K562 (cell line): Measurements from ENCODE around the gene OR6B2. TPM values are rescaled to one million over a fixed set of nuclear protein-coding genes. Genes with fewer than 3 reads are reported as not detected.

Experiments used
- ATAC-seq: fragments of 200-7000 bp; cut with Tn5 transposase; 3 replicates; pipeline ENCODE4 v1.9.1; 2020; ENCODE audit warnings: moderate library complexity
- BruUV-seq: library from RNA; stranded (reverse); fragments of 400-500 nt; replicated peaks from 2 replicates; lab custom pipeline; 2021; lab: Mats Ljungman, UMichigan
- CTCF ChIA-PET: fragments of 300-600 bp; formaldehyde crosslinking; extraction: SDS; loops from one replicate; lab custom pipeline; 2021; ENCODE audit warnings: low intra/inter-chr PET ratio; lab: Yijun Ruan, JAX
- POLR2A ChIA-PET: fragments of 300-600, 350-650 bp; sonication (Branson Sonifier 250); formaldehyde crosslinking; extraction: SDS; loops from one replicate; lab custom pipeline; 2021; ENCODE audit warnings: antibody characterized with exemption, inconsistent platforms; lab: Yijun Ruan, JAX
- DNase-seq, 4 experiments: peaks; one replicate each; pipeline versions ENCODE4 v3.0.0 to v3.0.0-alpha.2; 2011 to 2018; ENCODE audit warnings: low spot score in 3 of 4, mixed read lengths in 3 of 4; ENCODE audit errors: extremely low read depth in 1 of 4
- FAIRE-seq: peaks from 2 replicates; lab custom pipeline; 2011; peaks lifted over from hg19 to GRCh38; lab: Jason Lieb, UNC
- H2AFZ ChIP-seq: 2 replicates; pipeline ENCODE4 v1.6.0; 2011; ENCODE audit warnings: low read depth, low read length, control low read depth, inconsistent platforms
- H3K27ac ChIP-seq: fragments of 200-600 bp; 3 replicates; pipeline ENCODE4 v1.8.0; 2011; ENCODE audit warnings: low read depth, mild to moderate bottlenecking, control low read depth, inconsistent platforms, low read length, moderate library complexity, mixed read lengths; ENCODE audit errors: extremely low read depth
- H3K27me3 ChIP-seq, 2 experiments: fragments of 300-600 bp in 1 of 2; 2 replicates in 1 of 2; 3 replicates in 1 of 2; pipeline versions ENCODE4 v1.6.0 to v1.8.0; 2011; ENCODE audit warnings: inconsistent platforms in 2 of 2, low read length in 2 of 2, mild to moderate bottlenecking in 1 of 2, mixed read lengths in 1 of 2, moderate library complexity in 1 of 2; ENCODE audit not compliant: control insufficient read depth in 2 of 2, insufficient read depth in 2 of 2
- H3K36me3 ChIP-seq: fragments of 300-600 bp; 3 replicates; pipeline ENCODE4 v1.8.0; 2011; ENCODE audit warnings: mild to moderate bottlenecking, low read length, inconsistent platforms; ENCODE audit not compliant: control insufficient read depth, insufficient read depth
- H3K4me1 ChIP-seq, 2 experiments: fragments of 200-600 bp in 1 of 2; replicated peaks in 1 of 2; 2 replicates in 1 of 2; 3 replicates in 1 of 2; pipeline versions ENCODE4 v1.5.1 to v1.8.0; 2011; ENCODE audit warnings: inconsistent platforms in 2 of 2, low read length in 2 of 2, mild to moderate bottlenecking in 1 of 2, mixed read lengths in 1 of 2, moderate library complexity in 1 of 2; ENCODE audit not compliant: control insufficient read depth in 2 of 2, insufficient read depth in 2 of 2
- H3K4me2 ChIP-seq: 2 replicates; pipeline ENCODE4 v1.6.1; 2011; ENCODE audit warnings: low read length, control low read depth, inconsistent platforms, mixed read lengths; ENCODE audit not compliant: insufficient read depth
- H3K4me3 ChIP-seq: fragments of 200-600 bp; sonication (generic), shearing (Covaris generic); 2 replicates; pipeline ENCODE4 v1.5.1; 2016; ENCODE audit warnings: control low read depth, inconsistent platforms
- H3K79me2 ChIP-seq: fragments of 200-600 bp; 3 replicates; pipeline ENCODE4 v1.8.0; 2011; ENCODE audit warnings: low read length, inconsistent platforms; ENCODE audit not compliant: control insufficient read depth, insufficient read depth
- H3K9ac ChIP-seq, 2 experiments: 2 replicates each; pipeline versions ENCODE4 v1.6.0 to v1.6.1; 2011; ENCODE audit warnings: low read depth in 2 of 2, low read length in 2 of 2, control low read depth in 1 of 2, inconsistent platforms in 1 of 2, mild to moderate bottlenecking in 1 of 2, mixed read lengths in 1 of 2; ENCODE audit not compliant: insufficient read depth in 1 of 2
- H3K9me1 ChIP-seq: one replicate; pipeline ENCODE4 v1.6.0; 2011; ENCODE audit warnings: inconsistent platforms, mild to moderate bottlenecking, low read length, moderate library complexity; ENCODE audit not compliant: control insufficient read depth, insufficient read depth
- H3K9me3 ChIP-seq: replicated peaks from 2 replicates; pipeline ENCODE4 v1.5.1; 2011; ENCODE audit warnings: low read depth, low read length, inconsistent platforms; ENCODE audit not compliant: control insufficient read depth, insufficient read depth
- H4K20me1 ChIP-seq: replicated peaks from 2 replicates; pipeline ENCODE4 v1.6.1; 2011; ENCODE audit warnings: low read length, inconsistent platforms, mixed read lengths; ENCODE audit not compliant: control insufficient read depth, insufficient read depth
- ARID3A ChIP-seq: IDR thresholded peaks from 2 replicates; pipeline ENCODE4 v1.6.1; 2012; ENCODE audit warnings: low read depth, low read length, improper control_type of control experiment, borderline replicate concordance
- ATF2 ChIP-seq: sonication (generic); formaldehyde crosslinking; IDR thresholded peaks from 2 replicates; pipeline ENCODE4 v1.8.1; 2022; ENCODE audit warnings: missing genetic modification reagents
- CEBPZ ChIP-seq: fragments of 150-350 bp; IDR thresholded peaks from 2 replicates; pipeline ENCODE4 v1.6.1; 2014; ENCODE audit warnings: low read depth, mild to moderate bottlenecking, low read length, borderline replicate concordance
- NFIC ChIP-seq: fragments of 450-650 bp; IDR thresholded peaks from 2 replicates; pipeline ENCODE4 v1.6.1; 2017; ENCODE audit warnings: mild to moderate bottlenecking, inconsistent platforms
- STAT5B ChIP-seq: fragments of 250-450 bp; sonication (Bioruptor Pico); IDR thresholded peaks from 2 replicates; pipeline ENCODE4 v1.8.0; 2021; ENCODE audit warnings: mild to moderate bottlenecking, inconsistent platforms
- ZNF316 ChIP-seq: fragments of 450-650 bp; IDR thresholded peaks from 2 replicates; pipeline ENCODE4 v1.6.1; 2016
- ZNF655 ChIP-seq: fragments of 250-450 bp; sonication (Bioruptor Pico); IDR thresholded peaks from 2 replicates; pipeline ENCODE4 v1.5.0; 2021
- ZNF699 ChIP-seq: fragments of 250-450 bp; sonication (Bioruptor Pico); IDR thresholded peaks from 2 replicates; pipeline ENCODE4 v1.8.0; 2021; ENCODE audit warnings: mild to moderate bottlenecking, moderate library complexity; ENCODE audit not compliant: insufficient replicate concordance
- WGBS: fragments of 100-300 bp; shearing (Covaris generic); methylation state at CpG from one replicate; pipeline ENCODE4 v1.1.6; 2016; ENCODE audit warnings: low coverage, mixed read lengths; ENCODE audit not compliant: insufficient coverage; ENCODE audit errors: missing lambda C conversion rate; 5-methylcytosine and 5-hydroxymethylcytosine counted together
- in situ Hi-C: fragments of 300-500 bp; cut with MboI; formaldehyde crosslinking; loops from 4 replicates; pipeline ENCODE4 v1.15.0; 2018; ENCODE audit warnings: inconsistent platforms, mixed read lengths
- intact Hi-C: fragments of 100-400 bp; cut with micrococcal nuclease; formaldehyde crosslinking; loops from 2 replicates; pipeline ENCODE4 v1.14.2; 2022
- polyA plus RNA-seq, 8 experiments: library from polyadenylated mRNA; depleted of rRNA in 4 of 8; stranded (reverse) in 5 of 8; unstranded in 3 of 8; fragments of >200 nt; fragmentation: Nextera tagmentation in 2 of 8; fragmentation: Illumina TruSeq in 1 of 8; extraction: Ambion mirVana in 2 of 8; extraction: Trizol in 1 of 8; gene quantifications; 2 replicates each; pipeline versions ENCODE4 v1.2.1 to v1.2.3, GENCODE V29; 2011 to 2014; ENCODE audit warnings: inconsistent platforms in 1 of 8, missing spikeins in 1 of 8
- total RNA-seq, 7 experiments: library from RNA; depleted of rRNA in 6 of 7; stranded (reverse); fragments of >200 nt in 6 of 7; fragmentation: Illumina TruSeq in 2 of 7; extraction: Trizol in 2 of 7; gene quantifications; 2 replicates each; pipeline versions ENCODE4 v1.2.1 to v1.2.3, GENCODE V29; 2011 to 2021; ENCODE audit warnings: low replicate concordance in 1 of 7

The OR6B2 gene
- total and polyA plus RNA-seq, 9 of the 15 experiments (the other 6 are each of a cell fraction or from before 2014, with no cell fraction given): not detected

- intact Hi-C loops: no loop called here
- H2AFZ ChIP-seq: no peak overlapping the region
- H3K4me1 ChIP-seq: no peaks in the 10 kb centered on the region
- H3K27ac ChIP-seq: no peak overlapping the region
- H3K79me2 ChIP-seq: no peaks in the 10 kb centered on the region
- no peak overlapping the region for H3K4me3 ChIP-seq
- H3K36me3 ChIP-seq: no peaks in the 10 kb centered on the region
- DNase-seq (no peak), ATAC-seq (no peak), FAIRE-seq (no peak)
- POLR2A ChIA-PET: no interaction called here
- H3K9me3 ChIP-seq: no peaks in the 10 kb centered on the region
- no peak overlapping the region for H3K4me2 ChIP-seq
- H4K20me1 ChIP-seq: no peaks in the 10 kb centered on the region
- TF ChIP-seq ZNF316 (peak; percentile 32; the same call in 1 of the 2 replicates), ARID3A (no peak), ATF2 (CRISPR knock-in tag) (no peak), ZNF655 (CRISPR knock-in tag) (no peak), CEBPZ (no peak), ZNF699 (CRISPR knock-in tag) (no peak), NFIC (no peak), STAT5B (CRISPR knock-in tag) (no peak)
- BruUV-seq: no TSS peak
- in situ Hi-C loops: no loop called here
- H3K27me3 ChIP-seq: no peaks in the 10 kb centered on the region; a peak in 1 of 5 replicates
- CTCF ChIA-PET: no interaction called here
- 0% methylated on average over 3 of the region's 3 CpGs for WGBS
- H3K9me1 ChIP-seq: no peaks in the 10 kb centered on the region
- H3K9ac ChIP-seq: no peak overlapping the region
Measured at GRCh38 chr2:240070907-240071306, 40.7 kb upstream of the OR6B2 start.
